Ovary (tissue), 9 donors: Measurements from ENCODE around the gene SLC16A5. TPM values are rescaled to one million over a fixed set of nuclear protein-coding genes. Genes with fewer than 3 reads are reported as not detected.
"Not testable (repeated sequence)": the region's sequence is repeated elsewhere in the genome, so short reads cannot be mapped to it uniquely, and the experiment has no call there.

Experiments used
- DNase-seq, 5 donors: peaks; one replicate each; pipeline ENCODE4 v3.0.0-alpha.2; 2019 to 2020
- H3K27ac ChIP-seq, 2 donors: fragments of 200-600 bp; one replicate each; pipeline versions ENCODE4 v1.5.1 to v1.8.0; 2019 to 2022
- H3K27me3 ChIP-seq: fragments of 200-600 bp; one replicate; pipeline ENCODE4 v1.8.0; 2022
- H3K36me3 ChIP-seq: fragments of 200-600 bp; sonication (generic); one replicate; pipeline ENCODE4 v1.5.1; 2019
- H3K4me1 ChIP-seq: one replicate; pipeline ENCODE4 v1.8.1; 2013; ENCODE audit warnings: mild to moderate bottlenecking, moderate library complexity; ENCODE audit not compliant: insufficient read depth
- H3K4me3 ChIP-seq: fragments of 200-600 bp; sonication (generic); one replicate; pipeline ENCODE4 v1.5.1; 2017
- H3K9me3 ChIP-seq, 2 donors: fragments of 200-600 bp in 1 of 2; sonication (generic) in 1 of 2; one replicate each; pipeline versions ENCODE4 v1.5.1 to v1.8.1; 2013 to 2019; ENCODE audit warnings: mild to moderate bottlenecking in 1 of 2, moderate library complexity in 1 of 2
- EP300 ChIP-seq: sonication (generic); formaldehyde crosslinking; IDR thresholded peaks from one replicate; pipeline ENCODE4 v1.6.1; 2017; ENCODE audit warnings: antibody characterized with exemption
- POLR2A ChIP-seq: fragments of 450-650 bp; IDR thresholded peaks from one replicate; pipeline ENCODE4 v1.6.1; 2017; ENCODE audit warnings: antibody characterized with exemption, mild to moderate bottlenecking, moderate library complexity
- WGBS, 3 donors: extraction: QIAGEN DNeasy Blood & Tissue Kit in 1 of 3; methylation state at CpG; one replicate each; pipeline versions ENCODE4 v1.1.5 to v1.1.7; 2013 to 2017; 5-methylcytosine and 5-hydroxymethylcytosine counted together
- intact Hi-C, 4 donors: fragments of 100-400 bp; cut with DNase I; formaldehyde crosslinking; loops; one replicate each; pipeline versions ENCODE4 v1.11.0 to v1.15.1; 2022 to 2023
- polyA plus RNA-seq, 2 donors: library from polyadenylated mRNA; stranded (reverse); fragments of 200-250 nt in 1 of 2; fragments of 350-450 nt in 1 of 2; fragmentation: Illumina TruSeq in 1 of 2; extraction: RNeasy Lipid Tissue Mini Kit (QIAGEN cat#74804) in 1 of 2; gene quantifications; one replicate each; pipeline ENCODE4 v1.2.3, GENCODE V29; 2013 to 2014
- total RNA-seq, 7 donors: library from RNA; depleted of rRNA in 2 of 7; stranded (reverse); fragments of >200 nt in 2 of 7; fragmentation: NEBNext Ultra II Directional in 3 of 7; extraction: Animal tissue kit (Norgen Biotek cat#: 25700) in 3 of 7; gene quantifications; one replicate each; pipeline versions ENCODE4 v1.1.0 to v1.2.4, GENCODE V29; 2016 to 2023
- TF ChIP-seq, protein P1 (sequence below), 3 donors: fragments of 450-650 bp in 2 of 3; fragments of 200-600 bp in 1 of 3; IDR thresholded peaks; one replicate each; pipeline versions ENCODE4 v1.5.1 to v1.8.0; 2016 to 2022; ENCODE audit warnings: antibody characterized with exemption in 3 of 3, mild to moderate bottlenecking in 1 of 3
- donor health status: DM: no; HTN: no; CAD: no; lungs with moderate emphysema.
- donor health status: DM: no; HTN: no; CAD: no.
- donor health status: Bipolar disorder and iron deficiency.
- donor health status: DM: yes; HTN: yes; CAD: no.
- donor health status: DM: no; HTN: no; CAD: no.
- donor health status: DM: yes; HTN: yes; CAD: no.

The SLC16A5 gene
- total and polyA plus RNA-seq, 9 donors, result 2.0 to 20.6 (median 12.1) TPM

DNA sequence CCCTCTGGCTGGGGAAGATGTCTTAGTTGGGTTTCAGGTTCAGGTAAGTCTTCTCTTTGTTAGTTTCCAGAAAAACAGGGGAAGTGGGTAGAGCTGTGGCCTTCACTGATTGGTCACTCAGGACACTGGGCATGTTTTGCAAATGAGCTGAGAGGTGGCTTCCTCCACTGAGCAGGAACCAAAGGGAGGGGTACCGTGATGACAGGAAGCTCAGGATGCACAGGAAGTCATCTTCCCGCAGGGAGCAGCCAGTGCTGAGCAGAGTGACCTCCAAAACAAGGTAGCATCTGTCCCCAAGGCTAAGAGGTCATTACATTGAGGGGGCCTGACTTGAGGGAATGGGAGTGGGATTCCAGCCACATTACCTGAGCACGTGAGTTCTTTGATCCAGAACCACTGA is 38.2 kb downstream of the SLC16A5 start:
- Histone ChIP-seq H3K27me3 (no peaks in the 10 kb centered on the region), H3K9me3 (no peaks in the 10 kb centered on the region), H3K4me3 (no peak overlapping the region), H3K4me1 (no peaks in the 10 kb centered on the region), H3K36me3 (no peaks in the 10 kb centered on the region), H3K27ac (no peak overlapping the region)
- intact Hi-C loops, result loop anchor here in 1 of 4 donors (10.0 kb wide), 1 partner anchor 161 kb away; no protein-coding TSS in a partner anchor
- no peak for TF ChIP-seq POLR2A
- TF ChIP-seq, protein P1, sequence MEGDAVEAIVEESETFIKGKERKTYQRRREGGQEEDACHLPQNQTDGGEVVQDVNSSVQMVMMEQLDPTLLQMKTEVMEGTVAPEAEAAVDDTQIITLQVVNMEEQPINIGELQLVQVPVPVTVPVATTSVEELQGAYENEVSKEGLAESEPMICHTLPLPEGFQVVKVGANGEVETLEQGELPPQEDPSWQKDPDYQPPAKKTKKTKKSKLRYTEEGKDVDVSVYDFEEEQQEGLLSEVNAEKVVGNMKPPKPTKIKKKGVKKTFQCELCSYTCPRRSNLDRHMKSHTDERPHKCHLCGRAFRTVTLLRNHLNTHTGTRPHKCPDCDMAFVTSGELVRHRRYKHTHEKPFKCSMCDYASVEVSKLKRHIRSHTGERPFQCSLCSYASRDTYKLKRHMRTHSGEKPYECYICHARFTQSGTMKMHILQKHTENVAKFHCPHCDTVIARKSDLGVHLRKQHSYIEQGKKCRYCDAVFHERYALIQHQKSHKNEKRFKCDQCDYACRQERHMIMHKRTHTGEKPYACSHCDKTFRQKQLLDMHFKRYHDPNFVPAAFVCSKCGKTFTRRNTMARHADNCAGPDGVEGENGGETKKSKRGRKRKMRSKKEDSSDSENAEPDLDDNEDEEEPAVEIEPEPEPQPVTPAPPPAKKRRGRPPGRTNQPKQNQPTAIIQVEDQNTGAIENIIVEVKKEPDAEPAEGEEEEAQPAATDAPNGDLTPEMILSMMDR (IDR thresholded peaks at IDR 0.05), result no peak
- TF ChIP-seq EP300, result no peak
- WGBS, 3 donors, result 48 to 57% (median 51%) methylated on average over 3 of the region's 3 CpGs
- no peak for DNase-seq

DNA sequence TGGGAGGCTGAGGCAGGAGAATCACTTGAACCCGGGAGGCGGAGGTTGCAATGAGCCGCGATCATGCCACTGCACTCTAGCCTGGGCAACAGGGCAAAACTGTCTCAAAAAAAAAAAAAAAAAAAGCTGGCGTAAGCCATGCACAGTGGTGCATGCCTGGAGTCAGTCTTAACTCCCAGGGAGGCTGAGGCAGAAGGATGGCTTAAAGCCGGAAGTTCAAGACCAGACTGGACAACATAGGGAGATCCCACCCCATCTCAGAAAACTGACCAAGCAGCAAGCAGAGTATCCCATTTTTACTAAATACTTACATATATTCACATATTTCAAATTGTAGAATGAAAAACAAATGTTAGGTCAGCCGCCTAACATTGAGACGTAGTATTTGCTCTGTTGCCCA is 39.2 kb downstream of the SLC16A5 start:
- no peaks in the 10 kb centered on the region for H3K9me3 ChIP-seq
- WGBS, 3 donors, result 87 to 94% (median 88%) methylated on average over 8 of the region's 8 CpGs
- H3K4me3 ChIP-seq, result no peak overlapping the region
- TF ChIP-seq EP300, result no peak
- no peak for TF ChIP-seq POLR2A
- TF ChIP-seq, protein P1 (IDR thresholded peaks at IDR 0.05), result no peak
- H3K36me3 ChIP-seq, result no peaks in the 10 kb centered on the region
- intact Hi-C loops, result loop anchor here in 1 of 4 donors (10.0 kb wide), 1 partner anchor 162 kb away; no protein-coding TSS in a partner anchor
- no peak for DNase-seq
- no peaks in the 10 kb centered on the region for H3K4me1 ChIP-seq
- H3K27me3 ChIP-seq, result no peaks in the 10 kb centered on the region
- no peak overlapping the region for H3K27ac ChIP-seq

DNA sequence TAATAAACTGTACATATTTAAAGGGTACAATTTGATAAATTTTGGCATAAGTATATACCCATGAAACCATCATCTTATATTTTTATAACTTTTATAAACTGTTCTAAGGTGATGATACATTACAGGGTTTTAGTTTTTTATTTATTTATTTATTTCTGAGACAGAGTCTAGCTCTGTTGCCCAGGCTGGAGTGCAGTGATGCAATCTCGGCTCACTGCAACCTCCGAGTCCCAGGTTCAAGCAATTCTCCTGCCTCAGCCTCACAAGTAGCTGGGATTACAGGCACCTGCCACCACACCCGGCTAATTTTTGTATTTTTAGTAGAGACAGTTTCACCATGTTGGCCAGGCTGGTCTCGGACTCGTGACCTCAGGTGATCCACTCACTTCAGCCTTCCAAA is 40.2 kb downstream of the SLC16A5 start:
- not testable (repeated sequence) for H3K27ac ChIP-seq, DNase-seq, H3K4me3 ChIP-seq, H3K4me1 ChIP-seq, H3K9me3 ChIP-seq, H3K27me3 ChIP-seq, H3K36me3 ChIP-seq
- intact Hi-C loops, result loop anchor here in 1 of 4 donors (10.0 kb wide), 1 partner anchor 163 kb away; no protein-coding TSS in a partner anchor
- 88 to 89% (median 89%) methylated on average over 5 of the region's 5 CpGs for WGBS, 3 donors

DNA sequence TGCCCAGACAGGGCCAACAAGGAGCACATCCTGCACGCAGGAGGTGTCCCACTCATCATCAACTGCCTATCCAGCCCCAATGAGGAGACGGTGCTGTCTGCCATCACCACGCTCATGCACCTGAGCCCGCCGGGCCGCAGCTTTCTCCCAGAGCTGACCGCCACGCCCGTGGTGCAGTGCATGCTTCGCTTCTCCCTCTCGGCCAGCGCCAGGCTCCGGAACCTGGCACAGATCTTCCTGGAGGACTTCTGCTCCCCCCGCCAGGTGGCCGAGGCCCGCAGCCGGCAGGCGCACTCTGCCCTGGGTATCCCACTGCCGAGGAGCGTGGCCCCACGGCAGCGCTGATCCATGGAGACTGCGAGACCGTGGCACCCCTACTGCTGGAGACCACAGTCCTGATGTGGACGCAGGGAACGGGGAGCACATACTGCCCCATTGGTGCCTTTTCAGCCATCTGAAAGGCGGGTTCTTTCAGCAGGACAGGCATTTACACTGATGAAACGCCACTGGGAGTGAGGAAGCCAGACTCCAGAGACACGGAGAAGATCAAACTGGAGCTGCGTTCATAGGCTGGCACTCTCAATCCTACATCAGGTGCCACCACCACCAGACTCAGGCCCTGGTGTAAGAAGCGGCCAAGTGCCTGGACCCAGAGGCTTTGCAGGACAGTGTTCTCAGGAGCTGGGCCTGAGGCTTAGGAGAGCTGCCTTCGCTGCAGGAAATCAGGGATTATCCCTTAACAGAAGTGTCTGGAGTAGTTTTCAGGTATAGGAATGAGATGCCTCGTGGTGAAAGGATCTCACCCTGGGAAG is 41.1 kb downstream of the SLC16A5 start:
- Histone ChIP-seq H3K27ac (no peak overlapping the region), H3K4me3 (no peak overlapping the region), H3K36me3 (no peaks in the 10 kb centered on the region), H3K4me1 (no peaks in the 10 kb centered on the region), H3K9me3 (no peaks in the 10 kb centered on the region), H3K27me3 (no peaks in the 10 kb centered on the region)
- peak in 1 of 5 donors; percentile 25 for DNase-seq
- intact Hi-C loops, result loop anchor here in 1 of 4 donors (10.0 kb wide), 1 partner anchor 164 kb away; no protein-coding TSS in a partner anchor
- 80 to 85% (median 82%) methylated on average over 33 of the region's 33 CpGs for WGBS, 3 donors
- TF ChIP-seq, protein P1 (IDR thresholded peaks at IDR 0.05), result no peak
- TF ChIP-seq EP300 (no peak), POLR2A (no peak)

DNA sequence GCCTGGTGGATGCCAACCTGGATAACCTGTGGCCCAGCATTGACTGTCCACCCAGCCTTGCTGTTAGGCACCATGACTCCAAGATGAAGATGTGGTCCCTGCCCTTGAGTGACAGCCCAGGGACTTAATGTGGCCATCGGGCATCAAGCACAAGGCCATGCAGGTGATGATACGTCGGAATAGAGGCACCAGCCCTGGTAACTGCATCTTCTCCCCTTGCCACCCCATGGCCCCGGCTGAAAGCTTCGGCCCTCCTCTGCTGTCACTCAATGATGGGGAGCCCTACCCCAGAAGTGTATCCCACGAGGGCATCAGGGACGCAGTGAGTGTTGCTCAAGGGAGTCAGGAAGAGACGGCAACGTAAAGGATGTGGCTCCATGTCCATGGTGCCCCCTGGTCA is 41.8 kb downstream of the SLC16A5 start:
- intact Hi-C loops, result loop anchor here in 1 of 4 donors (10.0 kb wide), 1 partner anchor 165 kb away; no protein-coding TSS in a partner anchor
- WGBS, 3 donors, result 78 to 90% (median 79%) methylated on average over 9 of the region's 9 CpGs
- TF ChIP-seq POLR2A (no peak), EP300 (no peak)
- TF ChIP-seq, protein P1 (IDR thresholded peaks at IDR 0.05), result no peak
- Histone ChIP-seq H3K36me3 (no peaks in the 10 kb centered on the region), H3K4me3 (no peak overlapping the region), H3K27me3 (no peaks in the 10 kb centered on the region), H3K27ac (no peak overlapping the region), H3K4me1 (no peaks in the 10 kb centered on the region), H3K9me3 (no peaks in the 10 kb centered on the region)
- DNase-seq, result no peak
